Measurements from ENCODE around the gene PIBF1. TPM values are rescaled to one million over a fixed set of nuclear protein-coding genes. Genes with fewer than 3 reads are reported as not detected.

Gene PIBF1
- total RNA-seq, 1 experiment from 2014 or later = 30.6 TPM

GRCh38 chr13:73011751-73012150 lies 229.8 kb downstream of the PIBF1 start:
- DNase-seq (ENCODE audit: low spot score) = no peak
- Histone ChIP-seq H3K36me3 (ENCODE audit: insufficient read depth, low read length, poor library complexity, severe bottlenecking) (no peaks in the 10 kb centered on the region), H3K27me3 (replicated peaks; ENCODE audit: insufficient read depth, low read depth, low read length, poor library complexity) (no peaks in the 10 kb centered on the region), H3K27ac (ENCODE audit: low read depth, low read length, poor library complexity, severe bottlenecking) (no peak overlapping the region), H3K4me3 (ENCODE audit: low read depth, low read length, poor library complexity, severe bottlenecking) (no peak overlapping the region), H3K4me1 (ENCODE audit: insufficient read depth, low read length, poor library complexity, severe bottlenecking) (no peaks in the 10 kb centered on the region), H3K9me3 (ENCODE audit: low read depth, low read length, poor library complexity, severe bottlenecking) (no peaks in the 10 kb centered on the region)
- ChIA-PET CTCF (no interaction called here), POLR2A (ENCODE audit: low non-redundant PET) (no interaction called here)
- TF ChIP-seq EZH2 (IDR thresholded peaks at IDR 0.05; ENCODE audit: borderline replicate concordance, low read depth, low read length, poor library complexity, severe bottlenecking) (no peak), CTCF (conservative IDR thresholded peaks at IDR 0.05; ENCODE audit: low read depth, low read length) (no peak)
- BruUV-seq (replicated peaks) = no TSS peak
- intact Hi-C loops (cut with micrococcal nuclease; ENCODE audit: unreplicated experiment) = no loop called here

GRCh38 chr13:73015805-73016204 lies 233.9 kb downstream of the PIBF1 start:
- TF ChIP-seq EZH2 (IDR thresholded peaks at IDR 0.05; ENCODE audit: borderline replicate concordance, low read depth, low read length, poor library complexity, severe bottlenecking) (no peak), CTCF (conservative IDR thresholded peaks at IDR 0.05; ENCODE audit: low read depth, low read length) (no peak)
- no peaks in the 10 kb centered on the region for H3K4me1 ChIP-seq (ENCODE audit: insufficient read depth, low read length, poor library complexity, severe bottlenecking)
- ChIA-PET POLR2A (ENCODE audit: low non-redundant PET) (no interaction called here), CTCF (no interaction called here)
- no peaks in the 10 kb centered on the region for H3K9me3 ChIP-seq (ENCODE audit: low read depth, low read length, poor library complexity, severe bottlenecking)
- no TSS peak for BruUV-seq (replicated peaks)
- no peaks in the 10 kb centered on the region for H3K27me3 ChIP-seq (replicated peaks; ENCODE audit: insufficient read depth, low read depth, low read length, poor library complexity)
- H3K36me3 ChIP-seq (ENCODE audit: insufficient read depth, low read length, poor library complexity, severe bottlenecking) = no peaks in the 10 kb centered on the region
- H3K4me3 ChIP-seq (ENCODE audit: low read depth, low read length, poor library complexity, severe bottlenecking) = no peak overlapping the region
- DNase-seq (ENCODE audit: low spot score) = no peak
- no peak overlapping the region for H3K27ac ChIP-seq (ENCODE audit: low read depth, low read length, poor library complexity, severe bottlenecking)
- intact Hi-C loops (cut with micrococcal nuclease; ENCODE audit: unreplicated experiment) = no loop called here

- no peaks in the 10 kb centered on the region for H3K9me3 ChIP-seq (ENCODE audit: low read depth, low read length, poor library complexity, severe bottlenecking)
- no peaks in the 10 kb centered on the region for H3K27me3 ChIP-seq (replicated peaks; ENCODE audit: insufficient read depth, low read depth, low read length, poor library complexity)
- no peak overlapping the region for H3K4me3 ChIP-seq (ENCODE audit: low read depth, low read length, poor library complexity, severe bottlenecking)
- H3K4me1 ChIP-seq (ENCODE audit: insufficient read depth, low read length, poor library complexity, severe bottlenecking) = no peaks in the 10 kb centered on the region
- ChIA-PET CTCF (no interaction called here), POLR2A (ENCODE audit: low non-redundant PET) (interaction anchor here (0.7 kb wide), 1 partner anchor 43 kb away, joined by 21 read pairs; no protein-coding TSS in a partner anchor)
- no peak for DNase-seq (ENCODE audit: low spot score)
- intact Hi-C loops (cut with micrococcal nuclease; ENCODE audit: unreplicated experiment) = no loop called here
- TF ChIP-seq EZH2 (IDR thresholded peaks at IDR 0.05; ENCODE audit: borderline replicate concordance, low read depth, low read length, poor library complexity, severe bottlenecking) = no peak
- no peak for TF ChIP-seq CTCF (conservative IDR thresholded peaks at IDR 0.05; ENCODE audit: low read depth, low read length)
- BruUV-seq (replicated peaks) = no TSS peak
- no peaks in the 10 kb centered on the region for H3K36me3 ChIP-seq (ENCODE audit: insufficient read depth, low read length, poor library complexity, severe bottlenecking)
- no peak overlapping the region for H3K27ac ChIP-seq (ENCODE audit: low read depth, low read length, poor library complexity, severe bottlenecking)
Measured at GRCh38 chr13:73018336-73018735, 236.4 kb downstream of the PIBF1 start.

Measured in A673 (cell line).